ENCODE data around the gene DIP2A.

DIP2A gene

DNA sequence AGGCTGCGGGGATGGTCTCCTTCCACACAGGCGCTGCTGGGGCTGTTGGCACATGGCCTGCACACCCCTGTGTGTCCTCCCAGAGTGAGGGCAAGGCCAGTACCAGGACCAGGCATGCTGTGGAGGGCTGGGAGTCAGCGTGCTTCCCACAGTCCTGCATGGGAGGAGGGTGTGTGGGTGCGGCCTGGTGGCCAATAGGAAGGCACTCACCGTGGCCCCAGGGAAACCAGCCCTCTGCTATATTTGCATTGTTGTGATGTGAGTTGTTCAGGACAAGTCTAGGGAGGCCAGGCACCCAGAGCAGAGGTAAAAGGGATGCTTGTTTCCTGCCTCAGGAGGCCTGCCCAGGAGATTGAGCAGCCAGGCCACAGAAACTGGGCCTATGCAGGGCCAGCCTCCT, 86.7 kb downstream of the DIP2A start:
- TF ChIP-seq CTCF (IDR thresholded peaks at IDR 0.05; ENCODE audit: low read length, missing control alignments): no peak
- DNase-seq (ENCODE audit: low read depth): no peak
- H3K4me3 ChIP-seq (replicated peaks; ENCODE audit: low read depth, low read length): no peak overlapping the region

GRCh38 chr21:46545911-46546310, 87.2 kb downstream of the DIP2A start:
- TF ChIP-seq CTCF (IDR thresholded peaks at IDR 0.05; ENCODE audit: low read length, missing control alignments): no peak
- no peak for DNase-seq (ENCODE audit: low read depth)
- no peak overlapping the region for H3K4me3 ChIP-seq (replicated peaks; ENCODE audit: low read depth, low read length)

- no peak overlapping the region for H3K4me3 ChIP-seq (replicated peaks; ENCODE audit: low read depth, low read length)
- DNase-seq (ENCODE audit: low read depth): no peak
- no peak for TF ChIP-seq CTCF (IDR thresholded peaks at IDR 0.05; ENCODE audit: low read length, missing control alignments)
Measured at GRCh38 chr21:46546799-46547198, 88.1 kb downstream of the DIP2A start.

DNA sequence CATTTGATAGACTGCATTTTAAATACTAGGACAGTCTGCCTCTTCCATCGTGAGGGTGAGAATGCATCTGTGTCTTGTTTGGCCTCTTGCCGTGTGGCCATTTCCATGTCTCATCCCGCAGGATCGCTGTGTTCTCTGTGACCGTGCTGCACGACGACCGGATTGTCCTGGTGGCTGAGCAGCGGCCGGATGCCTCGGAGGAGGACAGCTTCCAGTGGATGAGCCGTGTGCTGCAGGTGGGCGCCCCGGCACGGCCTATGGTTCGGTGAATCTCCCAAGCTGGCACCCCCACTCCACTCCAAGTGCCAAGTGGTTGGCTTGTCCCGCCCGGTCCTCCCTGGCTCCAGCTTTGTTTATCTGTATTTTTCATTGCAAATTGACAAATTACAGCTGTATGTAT, 91.0 kb downstream of the DIP2A start:
- no peak for TF ChIP-seq CTCF (IDR thresholded peaks at IDR 0.05; ENCODE audit: low read length, missing control alignments)
- no peak for DNase-seq (ENCODE audit: low read depth)
- H3K4me3 ChIP-seq (replicated peaks; ENCODE audit: low read depth, low read length): no peak overlapping the region

DNA sequence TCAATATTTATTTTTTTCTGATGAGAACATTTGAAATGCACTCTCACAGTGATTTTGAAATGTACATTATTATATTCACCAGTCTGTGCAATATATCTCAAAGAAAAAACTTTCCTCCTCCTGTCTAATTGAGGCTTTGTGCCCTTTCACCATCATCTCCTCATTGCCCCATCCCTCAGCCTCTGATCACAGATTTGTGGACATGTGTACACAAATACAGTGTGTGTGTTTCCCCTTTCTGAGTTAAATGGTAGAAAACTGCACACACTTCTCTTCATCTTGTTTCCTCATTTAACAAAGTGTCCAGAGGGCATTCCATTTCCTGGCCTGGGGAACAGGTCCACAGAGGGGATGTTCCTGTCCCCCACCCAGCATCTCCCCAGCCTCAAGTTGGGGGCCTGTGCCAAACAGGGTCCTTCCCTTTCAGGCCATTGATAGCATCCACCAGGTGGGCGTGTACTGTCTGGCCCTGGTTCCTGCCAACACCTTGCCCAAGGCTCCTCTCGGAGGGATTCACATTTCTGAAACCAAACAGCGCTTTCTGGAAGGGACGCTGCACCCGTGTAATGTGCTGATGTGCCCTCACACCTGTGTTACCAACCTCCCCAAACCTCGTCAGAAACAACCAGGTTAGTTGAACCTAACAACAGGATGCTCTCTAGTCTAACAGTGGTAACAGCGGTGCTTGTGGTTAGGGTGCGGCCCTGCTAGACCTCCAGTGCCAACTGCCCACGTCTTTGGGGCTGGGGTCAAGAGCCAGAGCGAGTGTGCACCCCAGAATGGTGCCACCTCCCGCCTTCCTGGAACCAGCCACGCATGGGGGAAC, 91.6 kb downstream of the DIP2A start:
- DNase-seq (ENCODE audit: low read depth): no peak
- TF ChIP-seq CTCF (IDR thresholded peaks at IDR 0.05; ENCODE audit: low read length, missing control alignments): no peak
- H3K4me3 ChIP-seq (replicated peaks; ENCODE audit: low read depth, low read length): no peak overlapping the region

GRCh38 chr21:46551636-46552241, 93.0 kb downstream of the DIP2A start:
- no peak overlapping the region for H3K4me3 ChIP-seq (replicated peaks; ENCODE audit: low read depth, low read length)
- no peak for DNase-seq (ENCODE audit: low read depth)
- TF ChIP-seq CTCF (IDR thresholded peaks at IDR 0.05; ENCODE audit: low read length, missing control alignments): no peak

Data from fibroblast of pulmonary artery (primary cell).